GM12878 (cell line): Measurements from ENCODE around the gene THSD4. TPM values are rescaled to one million over a fixed set of nuclear protein-coding genes. Genes with fewer than 3 reads are reported as not detected.

Experiments used
- ATAC-seq: fragments of 200-7000 bp; cut with Tn5 transposase; 3 replicates; pipeline ENCODE4 v1.9.1; 2020; ENCODE audit warnings: mild to moderate bottlenecking, moderate library complexity
- BruUV-seq: library from RNA; stranded (reverse); fragments of 400-500 nt; replicated peaks from 2 replicates; lab custom pipeline; 2021; lab: Mats Ljungman, UMichigan
- CTCF ChIA-PET: fragments of 300-600 bp; sonication (Branson Sonifier 250); formaldehyde crosslinking; extraction: SDS; loops from one replicate; lab custom pipeline; 2021; ENCODE audit warnings: inconsistent platforms; lab: Yijun Ruan, JAX
- POLR2A ChIA-PET: fragments of 350-600 bp; formaldehyde crosslinking; extraction: SDS; loops from one replicate; lab custom pipeline; 2021; ENCODE audit warnings: inconsistent platforms; lab: Charles Lee
- RAD21 ChIA-PET: fragments of 300-600 bp; sonication (Branson Sonifier 250); formaldehyde crosslinking; loops from one replicate; lab custom pipeline; 2023; ENCODE audit warnings: antibody characterized with exemption; ENCODE audit not compliant: unreplicated experiment; lab: Charles Lee
- SMC1A ChIA-PET: fragments of 300-600 bp; sonication (Branson Sonifier 250); formaldehyde crosslinking; loops from one replicate; lab custom pipeline; 2023; ENCODE audit not compliant: unreplicated experiment, uncharacterized antibody; lab: Charles Lee
- DNase-seq: peaks from one replicate; pipeline ENCODE4 v3.0.0-alpha.2; 2011; ENCODE audit warnings: low read depth, low spot score
- FAIRE-seq: peaks from 3 replicates; lab custom pipeline; 2011; peaks lifted over from hg19 to GRCh38; lab: Jason Lieb, UNC
- H2AFZ ChIP-seq: 2 replicates; pipeline ENCODE4 v1.6.0; 2011; ENCODE audit warnings: low read depth, low read length, control low read depth; ENCODE audit not compliant: control insufficient read depth
- H3K27ac ChIP-seq: 2 replicates; pipeline ENCODE4 v1.5.1; 2011; ENCODE audit warnings: control low read depth; ENCODE audit not compliant: control insufficient read depth, insufficient read depth
- H3K27me3 ChIP-seq, 2 experiments: replicated peaks in 1 of 2; 2 replicates each; pipeline versions ENCODE4 v1.6.0 to v1.6.1; 2011; ENCODE audit warnings: low read length in 1 of 2; ENCODE audit not compliant: control insufficient read depth in 2 of 2, insufficient read depth in 2 of 2
- H3K36me3 ChIP-seq, 2 experiments: 2 replicates each; pipeline ENCODE4 v1.5.1; 2011; ENCODE audit warnings: low read length in 1 of 2; ENCODE audit not compliant: control insufficient read depth in 2 of 2, insufficient read depth in 2 of 2
- H3K4me1 ChIP-seq: 2 replicates; pipeline ENCODE4 v1.6.1; 2011; ENCODE audit warnings: mild to moderate bottlenecking, low read length, moderate library complexity, mixed read lengths; ENCODE audit not compliant: control insufficient read depth, insufficient read depth
- H3K4me2 ChIP-seq: 2 replicates; pipeline ENCODE4 v1.6.0; 2011; ENCODE audit warnings: control low read depth; ENCODE audit not compliant: control insufficient read depth, insufficient read depth
- H3K4me3 ChIP-seq: fragments of 200-600 bp; sonication (generic); 2 replicates; pipeline ENCODE4 v1.5.1; 2016
- H3K79me2 ChIP-seq: 2 replicates; pipeline ENCODE4 v1.6.0; 2011; ENCODE audit warnings: low read length; ENCODE audit not compliant: control insufficient read depth, insufficient read depth
- H3K9ac ChIP-seq: 2 replicates; pipeline ENCODE4 v1.8.0; 2011; ENCODE audit warnings: low read length, control low read depth, mixed read lengths; ENCODE audit not compliant: control insufficient read depth, insufficient read depth
- H3K9me3 ChIP-seq: replicated peaks from 3 replicates; pipeline ENCODE4 v1.5.1; 2011; ENCODE audit warnings: mild to moderate bottlenecking, low read length; ENCODE audit not compliant: control insufficient read depth, insufficient read depth
- H4K20me1 ChIP-seq: 2 replicates; pipeline ENCODE4 v1.6.0; 2011; ENCODE audit not compliant: control insufficient read depth, insufficient read depth
- NRF1 ChIP-seq: conservative IDR thresholded peaks from 2 replicates; pipeline ENCODE4 v1.6.1; 2011; ENCODE audit warnings: mild to moderate bottlenecking, low read depth, low read length, improper control_type of control experiment
- SRF ChIP-seq, 2 experiments: IDR thresholded peaks; 2 replicates each; pipeline ENCODE4 v1.6.1; 2011; ENCODE audit warnings: low read depth in 2 of 2, low read length in 2 of 2, mild to moderate bottlenecking in 1 of 2, moderate library complexity in 1 of 2
- YY1 ChIP-seq: IDR thresholded peaks from 2 replicates; pipeline ENCODE4 v1.6.1; 2011; ENCODE audit warnings: low read depth, mild to moderate bottlenecking, low read length
- WGBS: methylation state at CpG from one replicate; pipeline ENCODE4 v1.1.6; 2016; ENCODE audit warnings: low lambda C conversion rate; ENCODE audit not compliant: insufficient replicate concordance, insufficient coverage; ENCODE audit errors: missing lambda C conversion rate; 5-methylcytosine and 5-hydroxymethylcytosine counted together
- in situ Hi-C: fragments of 300-500 bp; cut with MboI; formaldehyde crosslinking; loops from 9 replicates; pipeline ENCODE4 v1.14.3; 2018; ENCODE audit warnings: mixed read lengths
- intact Hi-C: fragments of 100-400 bp; cut with micrococcal nuclease; formaldehyde crosslinking; loops from one replicate; pipeline ENCODE4 v1.14.2; 2022; ENCODE audit not compliant: unreplicated experiment
- polyA plus RNA-seq, 11 experiments: library from polyadenylated mRNA; depleted of rRNA in 4 of 11; unstranded in 6 of 11; stranded (reverse) in 5 of 11; fragments of >200 nt; fragmentation: Nextera tagmentation in 4 of 11; fragmentation: Illumina TruSeq in 1 of 11; extraction: Ambion mirVana in 4 of 11; extraction: Trizol in 1 of 11; gene quantifications; 1 replicate in 1 of 11; 2 replicates in 10 of 11; pipeline versions ENCODE4 v1.2.1 to v1.2.3, GENCODE V29; 2011 to 2016; ENCODE audit warnings: inconsistent platforms in 2 of 11, missing spikeins in 2 of 11, low read depth in 1 of 11
- total RNA-seq, 4 experiments: library from RNA; depleted of rRNA in 3 of 4; stranded (reverse); fragments of >200 nt in 3 of 4; fragmentation: Illumina TruSeq in 1 of 4; extraction: Trizol in 1 of 4; gene quantifications; 2 replicates each; pipeline versions ENCODE4 v1.2.1 to v1.2.3, GENCODE V29; 2013 to 2021
- TF ChIP-seq, protein P1 (sequence below): IDR thresholded peaks from 2 replicates; pipeline ENCODE4 v1.6.1; 2012; ENCODE audit warnings: low read depth, low read length, improper control_type of control experiment
- TF ChIP-seq, protein P2 (sequence below): IDR thresholded peaks from 2 replicates; pipeline ENCODE4 v1.6.1; 2011; ENCODE audit warnings: low read depth, mild to moderate bottlenecking, low read length, moderate library complexity, borderline replicate concordance; ENCODE audit errors: extremely low read depth

The THSD4 gene
- total and polyA plus RNA-seq, 10 of the 15 experiments (the other 5 are each of a cell fraction or from before 2014, with no cell fraction given), result 0.04 to 0.13 (median 0.05) TPM; not detected in 7

DNA sequence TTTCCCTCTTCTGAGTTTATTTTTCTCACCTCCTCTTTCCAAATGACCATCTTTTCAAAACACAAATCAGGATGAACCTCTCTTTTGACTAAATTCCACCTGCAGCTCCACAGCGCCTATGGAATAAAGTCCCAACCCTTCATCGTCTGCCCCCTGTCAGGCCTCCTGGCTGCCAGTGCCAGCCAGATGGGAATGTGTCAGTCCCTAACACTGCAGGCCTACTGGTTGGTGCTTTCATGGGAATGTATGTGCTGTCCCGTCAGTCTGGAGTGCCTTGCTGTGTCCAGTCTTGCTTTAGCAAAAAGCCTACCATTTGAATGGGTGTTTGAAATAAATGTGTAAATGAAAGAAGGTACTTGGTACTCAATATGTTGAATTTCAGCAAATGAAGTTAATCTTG is 310.1 kb downstream of the THSD4 start:
- Histone ChIP-seq H3K79me2 (no peaks in the 10 kb centered on the region), H3K9me3 (no peaks in the 10 kb centered on the region), H2AFZ (no peak overlapping the region), H3K27ac (no peak overlapping the region), H3K36me3 (no peaks in the 10 kb centered on the region), H3K4me2 (no peak overlapping the region), H3K4me1 (no peaks in the 10 kb centered on the region), H3K4me3 (no peak overlapping the region), H3K9ac (no peak overlapping the region), H4K20me1 (no peaks in the 10 kb centered on the region), H3K27me3 (peaks cover 0 to 2% of the 10 kb centered on the region in 2 experiments; a peak in 2 of 4 replicates)
- no peak for FAIRE-seq
- no TSS peak for BruUV-seq
- DNase-seq, result no peak
- in situ Hi-C loops (loop anchor here (25.0 kb wide), 2 partner anchors 313 to 463 kb away; partner anchors contain the start of gene THSD4), intact Hi-C loops (no loop called here)
- ChIA-PET CTCF (no interaction called here), POLR2A (no interaction called here), SMC1A (no interaction called here), RAD21 (no interaction called here)
- ATAC-seq, result no peak
- no peak for TF ChIP-seq YY1
- 38% methylated on average over 3 of the region's 3 CpGs for WGBS

DNA sequence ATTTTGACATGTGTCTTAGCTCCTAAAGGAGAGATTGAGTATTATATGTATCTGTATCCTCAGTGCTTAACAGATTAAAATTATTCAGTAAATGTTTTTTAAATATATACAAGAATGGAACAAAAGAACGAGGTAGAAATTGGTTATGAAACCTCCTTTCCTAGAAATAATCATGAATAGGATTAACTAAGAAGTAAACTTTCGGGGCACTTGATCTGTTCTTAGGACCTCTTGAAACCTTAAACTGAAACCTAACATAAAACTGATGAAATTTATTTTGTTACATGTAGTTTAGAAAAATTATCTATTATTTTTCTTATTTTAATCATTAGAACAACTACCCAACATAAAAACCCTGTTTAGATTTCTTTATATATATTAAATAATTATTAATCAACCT is 311.5 kb downstream of the THSD4 start:
- in situ Hi-C loops, result loop anchor here (25.0 kb wide), 2 partner anchors 314 to 464 kb away; partner anchors contain the start of gene THSD4
- no peak overlapping the region for H3K9ac ChIP-seq
- no peak for DNase-seq
- no peaks in the 10 kb centered on the region for H3K79me2 ChIP-seq
- TF ChIP-seq, protein P1, sequence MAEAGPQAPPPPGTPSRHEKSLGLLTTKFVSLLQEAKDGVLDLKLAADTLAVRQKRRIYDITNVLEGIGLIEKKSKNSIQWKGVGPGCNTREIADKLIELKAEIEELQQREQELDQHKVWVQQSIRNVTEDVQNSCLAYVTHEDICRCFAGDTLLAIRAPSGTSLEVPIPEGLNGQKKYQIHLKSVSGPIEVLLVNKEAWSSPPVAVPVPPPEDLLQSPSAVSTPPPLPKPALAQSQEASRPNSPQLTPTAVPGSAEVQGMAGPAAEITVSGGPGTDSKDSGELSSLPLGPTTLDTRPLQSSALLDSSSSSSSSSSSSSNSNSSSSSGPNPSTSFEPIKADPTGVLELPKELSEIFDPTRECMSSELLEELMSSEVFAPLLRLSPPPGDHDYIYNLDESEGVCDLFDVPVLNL, result no peak
- TF ChIP-seq, protein P2, sequence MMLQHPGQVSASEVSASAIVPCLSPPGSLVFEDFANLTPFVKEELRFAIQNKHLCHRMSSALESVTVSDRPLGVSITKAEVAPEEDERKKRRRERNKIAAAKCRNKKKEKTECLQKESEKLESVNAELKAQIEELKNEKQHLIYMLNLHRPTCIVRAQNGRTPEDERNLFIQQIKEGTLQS, result no peak
- no peak for TF ChIP-seq SRF (IDR thresholded peaks at IDR 0.05; ENCODE audit: low read depth in 2 of 2, low read length in 2 of 2)
- TF ChIP-seq NRF1, result no peak
- no peak overlapping the region for H2AFZ ChIP-seq
- no peaks in the 10 kb centered on the region for H3K4me1 ChIP-seq
- BruUV-seq, result no TSS peak
- ChIA-PET SMC1A (no interaction called here), POLR2A (no interaction called here), CTCF (no interaction called here), RAD21 (no interaction called here)
- H3K27me3 ChIP-seq, result peaks cover 0 to 2% of the 10 kb centered on the region in 2 experiments; a peak in 2 of 4 replicates
- H3K4me3 ChIP-seq, result no peak overlapping the region
- WGBS, result 0% methylated on average over 2 of the region's 2 CpGs
- H3K4me2 ChIP-seq, result no peak overlapping the region
- H3K36me3 ChIP-seq, result no peaks in the 10 kb centered on the region
- intact Hi-C loops, result no loop called here
- ATAC-seq, result no peak
- H3K9me3 ChIP-seq, result no peaks in the 10 kb centered on the region
- no peak overlapping the region for H3K27ac ChIP-seq
- FAIRE-seq, result no peak
- no peaks in the 10 kb centered on the region for H4K20me1 ChIP-seq
